Endothelial cell of umbilical vein (primary cell): Measurements from ENCODE around the gene CEP44. TPM values are rescaled to one million over a fixed set of nuclear protein-coding genes. Genes with fewer than 3 reads are reported as not detected.

Source experiments
- BruUV-seq: library from RNA; stranded (reverse); fragments of 400-500 nt; replicated peaks from 2 replicates; lab custom pipeline; 2021; lab: Mats Ljungman, UMichigan
- CTCF ChIA-PET: fragments of 300-600, 350-600 bp; sonication (Branson Sonifier 250); formaldehyde crosslinking; loops from one replicate; lab custom pipeline; 2021; ENCODE audit warnings: antibody characterized with exemption, inconsistent platforms; lab: Charles Lee
- POLR2A ChIA-PET: fragments of 300-600, 350-600 bp; sonication (Branson Sonifier 250); formaldehyde crosslinking; loops from one replicate; lab custom pipeline; 2021; ENCODE audit warnings: antibody characterized with exemption, inconsistent platforms; lab: Charles Lee
- DNase-seq: peaks from one replicate; pipeline ENCODE4 v3.0.0-alpha.2; 2011; ENCODE audit warnings: low read depth, low spot score
- FAIRE-seq: peaks from 2 replicates; lab custom pipeline; 2011; peaks lifted over from hg19 to GRCh38; lab: Jason Lieb, UNC
- H2AFZ ChIP-seq: 2 replicates; pipeline ENCODE4 v1.6.0; 2012; ENCODE audit warnings: low read depth, low read length, control low read depth, inconsistent platforms
- H3K27ac ChIP-seq: 2 replicates; pipeline ENCODE4 v1.5.1; 2011; ENCODE audit warnings: low read depth, mild to moderate bottlenecking, control low read depth, low read length, moderate library complexity; ENCODE audit not compliant: insufficient read depth
- H3K27me3 ChIP-seq, 2 experiments: 2 replicates each; pipeline versions ENCODE4 v1.6.0 to v1.6.1; 2011; ENCODE audit warnings: low read length in 2 of 2, mixed read lengths in 1 of 2; ENCODE audit not compliant: control insufficient read depth in 2 of 2, insufficient read depth in 2 of 2
- H3K36me3 ChIP-seq, 2 experiments: 2 replicates in 1 of 2; 3 replicates in 1 of 2; pipeline ENCODE4 v1.5.1; 2011; ENCODE audit warnings: low read length in 2 of 2, mild to moderate bottlenecking in 1 of 2, moderate library complexity in 1 of 2; ENCODE audit not compliant: control insufficient read depth in 2 of 2, insufficient read depth in 2 of 2; ENCODE audit errors: extremely low read depth in 1 of 2
- H3K4me1 ChIP-seq: 3 replicates; pipeline ENCODE4 v1.5.1; 2011; ENCODE audit warnings: mild to moderate bottlenecking, low read length; ENCODE audit not compliant: control insufficient read depth, insufficient read depth; ENCODE audit errors: extremely low read depth
- H3K4me2 ChIP-seq: 2 replicates; pipeline ENCODE4 v1.6.1; 2011; ENCODE audit warnings: low read length, control low read depth, mixed read lengths; ENCODE audit not compliant: insufficient read depth
- H3K4me3 ChIP-seq, 3 experiments: fragments of 200-600 bp in 1 of 3; sonication (generic), shearing (Covaris generic) in 1 of 3; replicated peaks in 1 of 3; 2 replicates each; pipeline ENCODE4 v1.5.1; 2011 to 2016; ENCODE audit warnings: control low read depth in 3 of 3, low read length in 3 of 3, mild to moderate bottlenecking in 2 of 3, inconsistent platforms in 1 of 3, low read depth in 1 of 3, moderate library complexity in 1 of 3; ENCODE audit not compliant: insufficient read depth in 1 of 3
- H3K79me2 ChIP-seq: 2 replicates; pipeline ENCODE4 v1.6.0; 2012; ENCODE audit warnings: low read length, inconsistent platforms; ENCODE audit not compliant: control insufficient read depth, insufficient read depth
- H3K9ac ChIP-seq: replicated peaks from 2 replicates; pipeline ENCODE3; 2011; ENCODE audit warnings: low read length, control low read depth; ENCODE audit not compliant: insufficient read depth; ENCODE audit errors: extremely low read depth
- H3K9me1 ChIP-seq: replicated peaks from 3 replicates; pipeline ENCODE4 v1.6.0; 2011; ENCODE audit warnings: mild to moderate bottlenecking, low read length; ENCODE audit not compliant: control insufficient read depth, insufficient read depth; ENCODE audit errors: extremely low read depth
- H3K9me3 ChIP-seq: replicated peaks from 2 replicates; pipeline ENCODE4 v1.5.1; 2012; ENCODE audit warnings: low read length, inconsistent platforms; ENCODE audit not compliant: control insufficient read depth, insufficient read depth
- H4K20me1 ChIP-seq: replicated peaks from 2 replicates; pipeline ENCODE3; 2011; ENCODE audit warnings: mild to moderate bottlenecking, low read length; ENCODE audit not compliant: control insufficient read depth, insufficient read depth; ENCODE audit errors: extremely low read depth
- CTCF ChIP-seq, 2 donors: IDR thresholded peaks; 1 replicate in 1 of 2; 2 replicates in 1 of 2; pipeline ENCODE4 v1.5.1; 2011; ENCODE audit warnings: low read length in 2 of 2, mild to moderate bottlenecking in 2 of 2, moderate library complexity in 2 of 2, control low read depth in 1 of 2, inconsistent platforms in 1 of 2, low read depth in 1 of 2; ENCODE audit not compliant: insufficient read depth in 1 of 2; ENCODE audit errors: extremely low read depth in 1 of 2
- EZH2 ChIP-seq: IDR thresholded peaks from 2 replicates; pipeline ENCODE4 v1.6.1; 2012; ENCODE audit warnings: borderline replicate concordance, low read depth, mild to moderate bottlenecking, moderate library complexity, low read length, inconsistent platforms; ENCODE audit not compliant: severe bottlenecking
- FOS ChIP-seq: IDR thresholded peaks from 2 replicates; pipeline ENCODE4 v1.6.1; 2011; ENCODE audit warnings: mild to moderate bottlenecking, low read length, moderate library complexity, borderline replicate concordance; ENCODE audit not compliant: insufficient read depth
- GATA2 ChIP-seq: IDR thresholded peaks from 2 replicates; pipeline ENCODE4 v1.7.0; 2011; ENCODE audit warnings: low read depth, mild to moderate bottlenecking, moderate library complexity, mixed read lengths, low read length; ENCODE audit not compliant: insufficient read length, insufficient read depth
- JUN ChIP-seq: IDR thresholded peaks from 2 replicates; pipeline ENCODE4 v1.6.1; 2011; ENCODE audit warnings: borderline replicate concordance, low read depth; ENCODE audit not compliant: insufficient read length, insufficient read depth
- MAX ChIP-seq: IDR thresholded peaks from 2 replicates; pipeline ENCODE4 v1.6.1; 2011; ENCODE audit not compliant: insufficient read depth, insufficient read length
- MYC ChIP-seq: IDR thresholded peaks from one replicate; pipeline ENCODE4 v1.6.1; 2011; ENCODE audit warnings: mild to moderate bottlenecking, low read depth, low read length
- POLR2A ChIP-seq: IDR thresholded peaks from 2 replicates; pipeline ENCODE4 v1.6.1; 2012; ENCODE audit warnings: low read depth, mild to moderate bottlenecking, control low read depth, low read length
- POLR2AphosphoS5 ChIP-seq: IDR thresholded peaks from 2 replicates; pipeline ENCODE4 v1.6.1; 2012; ENCODE audit warnings: low read depth, mild to moderate bottlenecking, control low read depth, low read length, moderate library complexity; ENCODE audit not compliant: insufficient read depth
- dilution Hi-C: fragments of 300-500 bp; cut with MboI; formaldehyde crosslinking; loops from one replicate; pipeline ENCODE4 v1.15.0; 2019; ENCODE audit warnings: low sequenced_read_pairs; ENCODE audit not compliant: extremely low pct_ligation_motif_present
- intact Hi-C: fragments of 100-400 bp; cut with micrococcal nuclease; formaldehyde crosslinking; loops from one replicate; pipeline ENCODE4 v1.10.0; 2022
- polyA plus RNA-seq, 4 experiments: library from polyadenylated mRNA; depleted of rRNA in 3 of 4; stranded (reverse) in 3 of 4; unstranded in 1 of 4; fragments of >200 nt; gene quantifications; 2 replicates each; pipeline versions ENCODE4 v1.2.1 to v1.2.3, GENCODE V29; 2011 to 2012; ENCODE audit warnings: missing spikeins in 1 of 4
- total RNA-seq: library from RNA; stranded (reverse); gene quantifications from 2 replicates; pipeline ENCODE4 v1.2.3, GENCODE V29; 2021

CEP44 gene
- total and polyA plus RNA-seq, 2 donors (not counting 3 experiments of a cell fraction or from before 2014, with no cell fraction given) = 2.0 to 13.0 TPM

GRCh38 chr4:174314770-174315169, 31.1 kb downstream of the CEP44 start:
- Histone ChIP-seq H3K9me3 (no peaks in the 10 kb centered on the region), H3K4me1 (peaks cover 3% of the 10 kb centered on the region), H4K20me1 (no peaks in the 10 kb centered on the region), H2AFZ (no peak overlapping the region), H3K9me1 (no peaks in the 10 kb centered on the region), H3K4me3 (no peak overlapping the region), H3K27me3 (no peaks in the 10 kb centered on the region), H3K9ac (no peak overlapping the region), H3K79me2 (no peaks in the 10 kb centered on the region), H3K36me3 (no peaks in the 10 kb centered on the region), H3K4me2 (no peak overlapping the region), H3K27ac (no peak overlapping the region)
- no peak for FAIRE-seq
- CTCF ChIA-PET = interaction anchor here (1.4 kb wide), 1 partner anchor 13 kb away, joined by 4 read pairs; no protein-coding TSS in a partner anchor
- DNase-seq = no peak
- intact Hi-C loops = loop anchor here (10.0 kb wide), 2 partner anchors 190 to 980 kb away; partner anchors contain the start of gene HMGB2
- BruUV-seq = no TSS peak
- TF ChIP-seq POLR2AphosphoS5 (no peak), POLR2A (no peak), GATA2 (no peak), MAX (no peak)
- dilution Hi-C loops = no loop called here
- POLR2A ChIA-PET = no interaction called here

- Histone ChIP-seq H3K79me2 (no peaks in the 10 kb centered on the region), H3K4me1 (peaks cover 3% of the 10 kb centered on the region), H4K20me1 (no peaks in the 10 kb centered on the region), H3K9ac (no peak overlapping the region), H3K9me1 (no peaks in the 10 kb centered on the region), H3K9me3 (no peaks in the 10 kb centered on the region), H3K4me3 (no peak overlapping the region), H3K27me3 (no peaks in the 10 kb centered on the region), H3K4me2 (no peak overlapping the region), H3K36me3 (no peaks in the 10 kb centered on the region), H2AFZ (no peak overlapping the region), H3K27ac (no peak overlapping the region)
- TF ChIP-seq POLR2AphosphoS5 (no peak), MYC (no peak), EZH2 (no peak), GATA2 (no peak), FOS (no peak), CTCF (IDR thresholded peaks at IDR 0.05; ENCODE audit: extremely low read depth in 1 of 2, insufficient read depth in 1 of 2, low read depth in 1 of 2, low read length in 2 of 2) (no peak), MAX (no peak), POLR2A (no peak), JUN (no peak)
- intact Hi-C loops = loop anchor here (10.0 kb wide), 2 partner anchors 192 to 982 kb away; partner anchors contain the start of gene HMGB2
- POLR2A ChIA-PET = no interaction called here
- BruUV-seq = no TSS peak
- dilution Hi-C loops = no loop called here
- FAIRE-seq (no peak), DNase-seq (no peak)
- CTCF ChIA-PET = interaction anchor here (1.0 kb wide), 1 partner anchor 10 kb away, joined by 3 read pairs; no protein-coding TSS in a partner anchor
These were observed 32.8 kb downstream of the CEP44 start for GRCh38 chr4:174316546-174316945.
